HG03039 (cell line): ENCODE measurements around the gene PRPF19.
"Not testable (repeated sequence)": the region's sequence is repeated elsewhere in the genome, so short reads cannot be mapped to it uniquely, and the experiment has no call there.

Experiments used
- ATAC-seq: cut with Tn5 transposase; IDR thresholded peaks from one replicate; pipeline ENCODE4 v1.9.1; 2021; ENCODE audit warnings: mild to moderate bottlenecking, moderate library complexity; ENCODE audit not compliant: unreplicated experiment

PRPF19 gene

GRCh38 chr11:60910281-60910687 is 3.9 kb upstream of the PRPF19 start:
- ATAC-seq = no peak

GRCh38 chr11:60909680-60910280 is 3.4 kb upstream of the PRPF19 start:
- not testable (repeated sequence) for ATAC-seq

DNA sequence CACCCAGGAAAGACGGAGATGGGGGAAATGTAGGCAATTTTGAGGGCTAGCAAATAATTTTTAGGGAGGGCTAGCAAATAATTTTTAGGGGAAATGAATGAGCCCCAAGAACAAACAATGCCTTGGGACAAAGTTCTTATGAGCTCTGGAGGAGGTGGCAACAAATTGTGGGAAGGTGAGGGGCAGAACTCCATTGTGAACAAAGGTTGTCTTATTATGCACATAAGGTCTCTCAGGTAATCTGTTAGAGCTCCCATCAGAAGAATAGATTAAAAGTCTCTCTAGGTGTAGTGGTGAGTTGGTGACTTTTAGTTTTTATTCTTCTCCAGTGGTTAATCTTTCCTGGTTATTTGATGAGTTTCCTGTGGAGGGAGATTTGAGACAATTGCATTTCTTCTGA is 2.4 kb upstream of the PRPF19 start:
- ATAC-seq = no peak

GRCh38 chr11:60905551-60906113 is 753 bp downstream of the PRPF19 start:
- ATAC-seq = no peak

- ATAC-seq = no peak
Measured at GRCh38 chr11:60905047-60905446, 1.3 kb downstream of the PRPF19 start.

GRCh38 chr11:60902625-60903024 is 3.8 kb downstream of the PRPF19 start:
- ATAC-seq = no peak

DNA sequence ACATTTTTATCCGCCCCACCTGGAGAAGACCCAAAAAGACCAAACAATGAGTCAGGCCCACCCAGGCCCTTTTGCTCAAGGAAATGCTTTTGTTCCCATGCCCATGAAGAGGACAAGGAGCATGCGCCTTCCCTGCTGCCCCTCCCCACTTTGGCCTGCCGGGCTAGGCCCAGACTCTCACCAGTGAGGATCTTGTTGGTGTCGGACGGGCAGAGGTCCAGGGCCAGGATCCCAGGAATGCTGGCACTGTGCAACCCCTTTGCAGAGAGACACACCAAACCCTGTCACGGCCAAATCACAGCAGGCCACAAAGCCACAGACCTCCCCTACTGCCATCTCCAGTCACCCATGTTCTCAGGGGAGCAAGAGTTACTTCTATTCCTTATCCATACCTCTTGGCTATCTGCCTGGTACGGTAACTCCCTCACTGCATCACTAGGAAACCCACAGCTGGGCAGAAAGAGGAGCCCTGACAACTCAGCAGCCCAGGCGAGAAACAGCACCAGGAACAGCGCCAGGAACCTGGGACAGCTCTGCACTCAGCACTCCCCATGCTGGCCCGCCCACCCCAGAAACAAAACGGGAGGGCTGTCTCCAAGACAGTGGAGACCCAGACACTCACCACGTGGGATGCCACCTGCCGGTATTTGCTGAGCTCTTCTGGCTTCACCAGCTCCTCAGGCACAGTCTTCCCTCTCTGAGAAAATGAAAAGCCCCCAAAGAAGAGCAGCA is 5.5 kb downstream of the PRPF19 start:
- no peak for ATAC-seq

DNA sequence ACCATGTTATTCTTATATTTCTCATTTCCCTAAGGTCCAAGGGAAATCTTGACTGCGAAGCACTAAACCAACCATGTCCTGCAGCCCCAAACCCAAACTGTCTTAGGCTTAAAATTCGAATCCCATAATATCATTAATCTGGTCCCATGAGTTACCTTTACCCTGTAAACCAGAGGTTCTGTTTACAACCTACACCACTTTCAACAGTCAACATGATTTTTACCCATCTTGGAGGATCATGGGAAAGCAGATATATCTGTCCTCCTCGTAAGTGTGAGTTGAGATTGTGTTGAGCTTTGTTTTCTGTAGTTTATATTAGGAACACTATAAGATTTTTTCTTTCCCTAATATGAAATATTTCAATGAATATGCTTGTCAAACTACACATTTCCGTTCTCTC is 6.4 kb downstream of the PRPF19 start:
- ATAC-seq = no peak

GRCh38 chr11:60899046-60899936 is 7.1 kb downstream of the PRPF19 start:
- ATAC-seq = no peak

DNA sequence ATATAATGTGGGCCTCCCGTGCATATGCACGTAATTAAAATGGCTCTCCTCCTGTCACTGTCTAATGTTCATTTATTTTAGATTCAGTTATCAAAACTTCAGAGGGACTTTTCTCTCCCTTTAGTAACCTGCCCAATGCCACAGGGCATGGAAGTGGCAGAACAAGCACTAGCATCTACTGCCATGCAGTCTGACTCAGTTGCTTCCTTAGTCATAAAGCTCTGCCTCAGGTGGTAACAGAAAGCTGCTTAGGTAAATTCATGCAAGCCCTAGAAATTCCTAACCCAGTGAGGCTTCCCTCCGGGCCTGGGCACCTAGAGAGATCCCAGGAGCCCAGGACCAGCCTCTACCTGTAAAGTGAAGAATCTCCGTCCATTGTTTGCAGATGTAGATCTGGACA is 8.9 kb downstream of the PRPF19 start:
- no peak for ATAC-seq

DNA sequence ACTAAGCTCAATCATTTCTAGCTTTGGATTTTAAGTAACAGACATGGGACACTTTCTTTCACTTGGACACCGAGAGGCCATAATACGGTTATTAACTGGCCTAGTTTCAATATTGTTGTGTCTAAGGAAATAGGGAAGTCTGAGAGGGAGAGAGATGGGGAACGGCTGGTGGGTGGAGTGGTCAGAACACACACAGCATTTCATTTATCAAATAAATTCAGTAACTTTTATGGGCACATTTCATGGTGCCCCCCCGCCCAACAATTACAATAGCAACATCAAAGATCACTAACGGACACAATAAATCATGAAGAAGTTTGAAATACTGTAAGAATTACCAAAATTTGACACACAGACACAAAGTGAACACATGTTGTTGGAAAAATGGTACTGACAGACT is 10.7 kb downstream of the PRPF19 start:
- ATAC-seq = no peak

- no peak for ATAC-seq
Measured at GRCh38 chr11:60891103-60891741, 15.2 kb downstream of the PRPF19 start.

- ATAC-seq = no peak
Measured at GRCh38 chr11:60890696-60891095, 15.7 kb downstream of the PRPF19 start.

GRCh38 chr11:60889869-60890311 is 16.5 kb downstream of the PRPF19 start:
- ATAC-seq = no peak

DNA sequence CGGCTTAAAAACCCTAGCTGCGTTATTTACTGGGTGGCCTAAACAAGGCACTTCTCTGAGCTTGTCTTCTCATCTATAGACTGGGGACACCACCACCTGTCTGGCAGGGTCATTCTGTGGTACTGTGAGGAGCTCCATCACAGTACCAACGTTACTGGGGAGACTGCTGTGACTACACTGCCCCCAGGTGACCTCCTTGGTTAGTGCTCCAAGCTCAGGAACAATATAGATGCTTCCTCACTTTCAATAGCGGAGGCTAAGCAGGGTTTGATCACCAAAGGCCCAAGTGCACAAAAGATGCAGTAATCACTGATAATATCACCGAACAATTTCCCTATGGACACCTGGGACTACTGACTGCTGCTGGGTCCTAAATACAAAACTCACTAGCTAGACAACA is 18.8 kb downstream of the PRPF19 start:
- ATAC-seq = no peak

- ATAC-seq = no peak
Measured at GRCh38 chr11:60880643-60881282, 25.6 kb downstream of the PRPF19 start.

DNA sequence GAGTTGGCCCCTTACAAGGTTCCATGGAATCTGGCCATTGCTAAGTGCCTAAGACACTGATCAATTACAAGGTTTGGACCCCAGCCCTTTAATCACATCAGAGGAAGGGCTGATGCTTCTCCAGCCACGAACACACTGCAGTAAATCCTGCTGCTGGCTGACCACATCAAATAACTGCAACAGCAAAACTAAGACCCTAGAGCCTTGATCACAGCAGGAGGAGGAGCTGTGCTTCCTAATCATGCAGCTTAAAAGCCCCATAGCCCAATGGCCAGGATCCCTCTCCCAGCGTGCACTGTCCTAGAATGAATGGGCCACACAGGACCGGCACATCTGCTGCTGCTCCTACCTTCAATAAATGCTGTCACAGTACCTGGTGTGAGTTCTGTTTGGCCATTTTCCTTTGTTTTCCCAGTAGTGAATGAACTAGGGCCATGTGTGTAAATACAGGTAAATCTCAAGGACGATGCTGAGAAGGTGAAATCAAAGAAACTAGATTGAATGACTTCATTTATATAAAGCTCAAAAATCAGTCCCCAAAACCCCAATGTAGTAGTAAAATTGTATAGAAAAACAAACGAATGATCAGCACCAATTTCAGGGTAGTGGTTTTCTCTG is 26.3 kb downstream of the PRPF19 start:
- no peak for ATAC-seq

DNA sequence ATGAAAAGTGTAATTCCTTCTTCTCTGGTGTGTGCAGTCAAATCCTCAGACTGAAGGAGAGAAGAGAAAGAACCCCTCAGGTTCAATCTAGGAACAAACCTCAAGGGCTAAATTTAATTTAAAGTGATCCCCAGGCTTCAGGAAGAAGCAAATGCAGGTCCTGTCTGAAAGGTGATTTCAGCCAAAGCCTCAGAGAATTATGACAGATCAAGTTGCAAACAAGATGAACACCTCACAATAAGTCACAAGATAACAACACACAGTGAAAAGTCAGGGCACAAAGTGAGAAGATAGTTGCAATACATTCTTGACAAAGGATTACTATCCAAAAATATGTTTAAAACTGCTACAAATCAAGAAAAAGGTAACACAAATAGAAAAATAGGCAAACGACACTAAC is 27.3 kb downstream of the PRPF19 start:
- ATAC-seq = no peak

- no peak for ATAC-seq
Measured at GRCh38 chr11:60878245-60879101, 27.9 kb downstream of the PRPF19 start.
